ENCODE results near the gene PGGT1B. TPM values are rescaled to one million over a fixed set of nuclear protein-coding genes. Genes with fewer than 3 reads are reported as not detected.
A peak's percentile ranks its signal among the peaks of the same experiment; 100 is the strongest.

PGGT1B gene
- 55.3 TPM for total RNA-seq (2013)
- polyA plus RNA-seq (10 to 100 TPM in 2 of 3 donors, 1 to 10 TPM in 1; 3.2 to 32.6 (median 11.6) TPM), polyA minus RNA-seq (14.7 and 21.1 TPM in 2 replicates), total RNA-seq (23.6 to 101 (median 61.6) reads per million in 11 experiments)

- H3K4me1 ChIP-seq (ENCODE audit: control insufficient read depth in 1 of 2, insufficient read depth in 2 of 2, low read length in 2 of 2): peaks cover 26 to 43% of the 10 kb centered on the region in 2 donors
- peak within 1 kb of the TSS; percentile 61 to 93 for H3K27ac ChIP-seq (ENCODE audit: low read depth in 1 of 2, low read length in 2 of 2)
- peaks cover 46% of the 10 kb centered on the region for H4K20me1 ChIP-seq (ENCODE audit: insufficient read depth, low read length)
- Mint-ChIP-seq H3K4me1 (peaks cover 52% of the 10 kb centered on the region), H3K27me3 (ENCODE audit: low read depth in 3 of 3) (no peaks in the 10 kb centered on the region), H3K27ac (peak within 1 kb of the TSS; percentile 88 to 98 (median 96)), H3K9me3 (peaks cover 0 to 3% (median 0%) of the 10 kb centered on the region in 7 donors), H3K4me3 (peak within 1 kb of the TSS; percentile 98 to 99), H3K36me3 (peaks cover 14 to 26% of the 10 kb centered on the region in 2 donors)
- no peaks in the 10 kb centered on the region for H3K27me3 ChIP-seq (ENCODE audit: control insufficient read depth in 2 of 2, insufficient read depth in 2 of 2, low read length in 2 of 2)
- no peak for TF ChIP-seq CTCF (IDR thresholded peaks at IDR 0.05)
- H3K4me3 ChIP-seq (replicated peaks in 1 of 3; ENCODE audit: low read depth in 2 of 3, low read length in 3 of 3): peak within 1 kb of the TSS; percentile 74 to 98 (median 85)
- H3K4me2 ChIP-seq (replicated peaks; ENCODE audit: extremely low read depth, low read length, poor library complexity, severe bottlenecking): peak within 1 kb of the TSS; percentile 89
- H3K9ac ChIP-seq (ENCODE audit: insufficient read depth, low read length, poor library complexity, severe bottlenecking): peak within 1 kb of the TSS; percentile 87
- H3K36me3 ChIP-seq (replicated peaks in 1 of 2; ENCODE audit: control insufficient read depth in 1 of 2, insufficient read depth in 2 of 2, low read length in 2 of 2): peaks cover 0 to 18% of the 10 kb centered on the region in 2 donors
- under 1% methylated on average over 44 of the region's 50 CpGs for WGBS (ENCODE audit: insufficient coverage)
- no peaks in the 10 kb centered on the region for H3K9me3 ChIP-seq (replicated peaks in 1 of 2; ENCODE audit: control insufficient read depth in 1 of 2, insufficient read depth in 1 of 2, low read length in 2 of 2)
- intact Hi-C loops (cut with micrococcal nuclease): loop anchor here in 1 of 2 donors (10.0 kb wide), 1 partner anchor 88 kb away; no protein-coding TSS in a partner anchor
- DNase-seq: peak; percentile 60 to 74 (median 65)
- peaks cover 51% of the 10 kb centered on the region for H3K79me2 ChIP-seq (ENCODE audit: insufficient read depth, low read length)
- peak within 1 kb of the TSS; percentile 94 for H2AFZ ChIP-seq (ENCODE audit: insufficient read depth, low read depth, low read length, poor library complexity, severe bottlenecking)
Observed at GRCh38 chr5:115262321-115263077, at the start of gene PGGT1B. Gene PGGT1B, minus strand, starts transcription at chr5:115262877. Its CDS starts 26 bp downstream, at chr5:115262851.

GRCh38 chr5:115309751-115310370 is 47.2 kb upstream of the PGGT1B start:
- Histone ChIP-seq H3K4me2 (replicated peaks; ENCODE audit: extremely low read depth, low read length, poor library complexity, severe bottlenecking) (no peak overlapping the region), H2AFZ (ENCODE audit: insufficient read depth, low read depth, low read length, poor library complexity, severe bottlenecking) (no peak overlapping the region), H3K36me3 (replicated peaks in 1 of 2; ENCODE audit: control insufficient read depth in 1 of 2, insufficient read depth in 2 of 2, low read length in 2 of 2) (no peaks in the 10 kb centered on the region), H3K27ac (ENCODE audit: low read depth in 1 of 2, low read length in 2 of 2) (no peak overlapping the region), H4K20me1 (ENCODE audit: insufficient read depth, low read length) (no peaks in the 10 kb centered on the region), H3K79me2 (ENCODE audit: insufficient read depth, low read length) (no peaks in the 10 kb centered on the region), H3K9ac (ENCODE audit: insufficient read depth, low read length, poor library complexity, severe bottlenecking) (no peak overlapping the region), H3K4me3 (replicated peaks in 1 of 3; ENCODE audit: low read depth in 2 of 3, low read length in 3 of 3) (no peak overlapping the region), H3K9me3 (replicated peaks in 1 of 2; ENCODE audit: control insufficient read depth in 1 of 2, insufficient read depth in 1 of 2, low read length in 2 of 2) (no peaks in the 10 kb centered on the region), H3K4me1 (ENCODE audit: control insufficient read depth in 1 of 2, insufficient read depth in 2 of 2, low read length in 2 of 2) (no peaks in the 10 kb centered on the region), H3K27me3 (ENCODE audit: control insufficient read depth in 2 of 2, insufficient read depth in 2 of 2, low read length in 2 of 2) (peaks cover 12 to 20% of the 10 kb centered on the region in 2 donors)
- WGBS (ENCODE audit: insufficient coverage): no CpG with 5 or more reads among the region's 1 CpG
- H3K27me3 Mint-ChIP-seq (ENCODE audit: low read depth in 3 of 3): peaks cover 5 to 17% (median 6%) of the 10 kb centered on the region in 3 donors
- no peak overlapping the region for H3K27ac Mint-ChIP-seq
- intact Hi-C loops (cut with micrococcal nuclease): loop anchor here (2.0 to 5.0 kb wide), 2 partner anchors 277 kb away; no protein-coding TSS in a partner anchor
- TF ChIP-seq CTCF (IDR thresholded peaks at IDR 0.05): peak; percentile 74
- peak; percentile 24 to 57 (median 24) for DNase-seq
- H3K4me3 Mint-ChIP-seq: no peak overlapping the region
- H3K4me1 Mint-ChIP-seq: no peaks in the 10 kb centered on the region
- no peaks in the 10 kb centered on the region for H3K36me3 Mint-ChIP-seq
- no peaks in the 10 kb centered on the region for H3K9me3 Mint-ChIP-seq

All from CD14-positive monocyte (primary cell).